ENCODE measurements around the gene SAXO1. TPM values are rescaled to one million over a fixed set of nuclear protein-coding genes. Genes with fewer than 3 reads are reported as not detected.

Gene SAXO1
- total RNA-seq, 1 experiment from 2014 or later = 0.09 TPM

DNA sequence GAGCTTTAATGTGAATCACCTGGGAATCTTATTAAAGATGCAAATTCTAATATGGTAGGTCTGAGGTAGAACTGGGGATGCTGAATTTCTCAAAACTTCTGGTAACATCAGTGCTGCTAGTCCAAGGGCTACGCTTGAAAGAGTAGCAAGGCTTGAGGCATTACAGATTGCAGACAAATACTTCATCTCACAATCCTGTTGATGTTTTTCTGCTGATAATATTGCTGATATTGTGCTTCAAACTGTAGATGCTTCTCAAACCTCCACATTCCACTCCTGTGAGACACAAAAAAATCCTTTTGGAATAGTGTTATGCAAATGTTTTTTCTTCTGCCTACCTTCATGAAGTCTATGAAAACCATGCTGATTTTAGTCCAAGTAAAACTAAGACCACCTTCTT is 139.5 kb downstream of the SAXO1 start:
- POLR2A ChIA-PET = no interaction called here
- no peak for TF ChIP-seq TP53 (CRISPR knock-in tag; IDR thresholded peaks at IDR 0.05)
- TF ChIP-seq, protein P1, sequence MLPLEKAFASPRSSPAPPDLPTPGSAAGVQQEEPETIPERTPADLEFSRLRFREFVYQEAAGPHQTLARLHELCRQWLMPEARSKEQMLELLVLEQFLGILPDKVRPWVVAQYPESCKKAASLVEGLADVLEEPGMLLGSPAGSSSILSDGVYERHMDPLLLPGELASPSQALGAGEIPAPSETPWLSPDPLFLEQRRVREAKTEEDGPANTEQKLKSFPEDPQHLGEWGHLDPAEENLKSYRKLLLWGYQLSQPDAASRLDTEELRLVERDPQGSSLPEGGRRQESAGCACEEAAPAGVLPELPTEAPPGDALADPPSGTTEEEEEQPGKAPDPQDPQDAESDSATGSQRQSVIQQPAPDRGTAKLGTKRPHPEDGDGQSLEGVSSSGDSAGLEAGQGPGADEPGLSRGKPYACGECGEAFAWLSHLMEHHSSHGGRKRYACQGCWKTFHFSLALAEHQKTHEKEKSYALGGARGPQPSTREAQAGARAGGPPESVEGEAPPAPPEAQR (CRISPR knock-in tag; IDR thresholded peaks at IDR 0.05) = no peak
- TF ChIP-seq SP1 (CRISPR knock-in tag; conservative IDR thresholded peaks at IDR 0.05) = no peak
- TF ChIP-seq, protein P2, sequence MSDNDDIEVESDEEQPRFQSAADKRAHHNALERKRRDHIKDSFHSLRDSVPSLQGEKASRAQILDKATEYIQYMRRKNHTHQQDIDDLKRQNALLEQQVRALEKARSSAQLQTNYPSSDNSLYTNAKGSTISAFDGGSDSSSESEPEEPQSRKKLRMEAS (CRISPR knock-in tag; IDR thresholded peaks at IDR 0.05) = no peak
- TF ChIP-seq, protein P3, sequence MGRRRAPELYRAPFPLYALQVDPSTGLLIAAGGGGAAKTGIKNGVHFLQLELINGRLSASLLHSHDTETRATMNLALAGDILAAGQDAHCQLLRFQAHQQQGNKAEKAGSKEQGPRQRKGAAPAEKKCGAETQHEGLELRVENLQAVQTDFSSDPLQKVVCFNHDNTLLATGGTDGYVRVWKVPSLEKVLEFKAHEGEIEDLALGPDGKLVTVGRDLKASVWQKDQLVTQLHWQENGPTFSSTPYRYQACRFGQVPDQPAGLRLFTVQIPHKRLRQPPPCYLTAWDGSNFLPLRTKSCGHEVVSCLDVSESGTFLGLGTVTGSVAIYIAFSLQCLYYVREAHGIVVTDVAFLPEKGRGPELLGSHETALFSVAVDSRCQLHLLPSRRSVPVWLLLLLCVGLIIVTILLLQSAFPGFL (CRISPR knock-in tag; IDR thresholded peaks at IDR 0.05; ENCODE audit: borderline replicate concordance) = no peak
- no peak for TF ChIP-seq ZNF317 (CRISPR knock-in tag; IDR thresholded peaks at IDR 0.05; ENCODE audit: borderline replicate concordance, low read depth)
- TF ChIP-seq, protein P4, sequence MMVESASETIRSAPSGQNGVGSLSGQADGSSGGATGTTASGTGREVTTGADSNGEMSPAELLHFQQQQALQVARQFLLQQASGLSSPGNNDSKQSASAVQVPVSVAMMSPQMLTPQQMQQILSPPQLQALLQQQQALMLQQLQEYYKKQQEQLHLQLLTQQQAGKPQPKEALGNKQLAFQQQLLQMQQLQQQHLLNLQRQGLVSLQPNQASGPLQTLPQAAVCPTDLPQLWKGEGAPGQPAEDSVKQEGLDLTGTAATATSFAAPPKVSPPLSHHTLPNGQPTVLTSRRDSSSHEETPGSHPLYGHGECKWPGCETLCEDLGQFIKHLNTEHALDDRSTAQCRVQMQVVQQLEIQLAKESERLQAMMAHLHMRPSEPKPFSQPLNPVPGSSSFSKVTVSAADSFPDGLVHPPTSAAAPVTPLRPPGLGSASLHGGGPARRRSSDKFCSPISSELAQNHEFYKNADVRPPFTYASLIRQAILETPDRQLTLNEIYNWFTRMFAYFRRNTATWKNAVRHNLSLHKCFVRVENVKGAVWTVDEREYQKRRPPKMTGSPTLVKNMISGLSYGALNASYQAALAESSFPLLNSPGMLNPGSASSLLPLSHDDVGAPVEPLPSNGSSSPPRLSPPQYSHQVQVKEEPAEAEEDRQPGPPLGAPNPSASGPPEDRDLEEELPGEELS (CRISPR knock-in tag; IDR thresholded peaks at IDR 0.05) = no peak
- TF ChIP-seq CBFB (CRISPR knock-in tag; IDR thresholded peaks at IDR 0.05; ENCODE audit: low read depth) = no peak
- TF ChIP-seq, protein P5, sequence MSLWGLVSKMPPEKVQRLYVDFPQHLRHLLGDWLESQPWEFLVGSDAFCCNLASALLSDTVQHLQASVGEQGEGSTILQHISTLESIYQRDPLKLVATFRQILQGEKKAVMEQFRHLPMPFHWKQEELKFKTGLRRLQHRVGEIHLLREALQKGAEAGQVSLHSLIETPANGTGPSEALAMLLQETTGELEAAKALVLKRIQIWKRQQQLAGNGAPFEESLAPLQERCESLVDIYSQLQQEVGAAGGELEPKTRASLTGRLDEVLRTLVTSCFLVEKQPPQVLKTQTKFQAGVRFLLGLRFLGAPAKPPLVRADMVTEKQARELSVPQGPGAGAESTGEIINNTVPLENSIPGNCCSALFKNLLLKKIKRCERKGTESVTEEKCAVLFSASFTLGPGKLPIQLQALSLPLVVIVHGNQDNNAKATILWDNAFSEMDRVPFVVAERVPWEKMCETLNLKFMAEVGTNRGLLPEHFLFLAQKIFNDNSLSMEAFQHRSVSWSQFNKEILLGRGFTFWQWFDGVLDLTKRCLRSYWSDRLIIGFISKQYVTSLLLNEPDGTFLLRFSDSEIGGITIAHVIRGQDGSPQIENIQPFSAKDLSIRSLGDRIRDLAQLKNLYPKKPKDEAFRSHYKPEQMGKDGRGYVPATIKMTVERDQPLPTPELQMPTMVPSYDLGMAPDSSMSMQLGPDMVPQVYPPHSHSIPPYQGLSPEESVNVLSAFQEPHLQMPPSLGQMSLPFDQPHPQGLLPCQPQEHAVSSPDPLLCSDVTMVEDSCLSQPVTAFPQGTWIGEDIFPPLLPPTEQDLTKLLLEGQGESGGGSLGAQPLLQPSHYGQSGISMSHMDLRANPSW (CRISPR knock-in tag; conservative IDR thresholded peaks at IDR 0.05; ENCODE audit: low read depth) = no peak
- TF ChIP-seq NFE2L1 (CRISPR knock-in tag; IDR thresholded peaks at IDR 0.05) = no peak
- TF ChIP-seq, protein P6, sequence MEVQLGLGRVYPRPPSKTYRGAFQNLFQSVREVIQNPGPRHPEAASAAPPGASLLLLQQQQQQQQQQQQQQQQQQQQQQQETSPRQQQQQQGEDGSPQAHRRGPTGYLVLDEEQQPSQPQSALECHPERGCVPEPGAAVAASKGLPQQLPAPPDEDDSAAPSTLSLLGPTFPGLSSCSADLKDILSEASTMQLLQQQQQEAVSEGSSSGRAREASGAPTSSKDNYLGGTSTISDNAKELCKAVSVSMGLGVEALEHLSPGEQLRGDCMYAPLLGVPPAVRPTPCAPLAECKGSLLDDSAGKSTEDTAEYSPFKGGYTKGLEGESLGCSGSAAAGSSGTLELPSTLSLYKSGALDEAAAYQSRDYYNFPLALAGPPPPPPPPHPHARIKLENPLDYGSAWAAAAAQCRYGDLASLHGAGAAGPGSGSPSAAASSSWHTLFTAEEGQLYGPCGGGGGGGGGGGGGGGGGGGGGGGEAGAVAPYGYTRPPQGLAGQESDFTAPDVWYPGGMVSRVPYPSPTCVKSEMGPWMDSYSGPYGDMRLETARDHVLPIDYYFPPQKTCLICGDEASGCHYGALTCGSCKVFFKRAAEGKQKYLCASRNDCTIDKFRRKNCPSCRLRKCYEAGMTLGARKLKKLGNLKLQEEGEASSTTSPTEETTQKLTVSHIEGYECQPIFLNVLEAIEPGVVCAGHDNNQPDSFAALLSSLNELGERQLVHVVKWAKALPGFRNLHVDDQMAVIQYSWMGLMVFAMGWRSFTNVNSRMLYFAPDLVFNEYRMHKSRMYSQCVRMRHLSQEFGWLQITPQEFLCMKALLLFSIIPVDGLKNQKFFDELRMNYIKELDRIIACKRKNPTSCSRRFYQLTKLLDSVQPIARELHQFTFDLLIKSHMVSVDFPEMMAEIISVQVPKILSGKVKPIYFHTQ (CRISPR knock-in tag; IDR thresholded peaks at IDR 0.05) = no peak
- TF ChIP-seq, protein P7, sequence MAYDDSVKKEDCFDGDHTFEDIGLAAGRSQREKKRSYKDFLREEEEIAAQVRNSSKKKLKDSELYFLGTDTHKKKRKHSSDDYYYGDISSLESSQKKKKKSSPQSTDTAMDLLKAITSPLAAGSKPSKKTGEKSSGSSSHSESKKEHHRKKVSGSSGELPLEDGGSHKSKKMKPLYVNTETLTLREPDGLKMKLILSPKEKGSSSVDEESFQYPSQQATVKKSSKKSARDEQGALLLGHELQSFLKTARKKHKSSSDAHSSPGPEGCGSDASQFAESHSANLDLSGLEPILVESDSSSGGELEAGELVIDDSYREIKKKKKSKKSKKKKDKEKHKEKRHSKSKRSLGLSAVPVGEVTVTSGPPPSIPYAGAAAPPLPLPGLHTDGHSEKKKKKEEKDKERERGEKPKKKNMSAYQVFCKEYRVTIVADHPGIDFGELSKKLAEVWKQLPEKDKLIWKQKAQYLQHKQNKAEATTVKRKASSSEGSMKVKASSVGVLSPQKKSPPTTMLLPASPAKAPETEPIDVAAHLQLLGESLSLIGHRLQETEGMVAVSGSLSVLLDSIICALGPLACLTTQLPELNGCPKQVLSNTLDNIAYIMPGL (CRISPR knock-in tag; IDR thresholded peaks at IDR 0.05) = no peak
- no peak for TF ChIP-seq ZNF396 (CRISPR knock-in tag; IDR thresholded peaks at IDR 0.05; ENCODE audit: borderline replicate concordance)
- TF ChIP-seq, protein P8, sequence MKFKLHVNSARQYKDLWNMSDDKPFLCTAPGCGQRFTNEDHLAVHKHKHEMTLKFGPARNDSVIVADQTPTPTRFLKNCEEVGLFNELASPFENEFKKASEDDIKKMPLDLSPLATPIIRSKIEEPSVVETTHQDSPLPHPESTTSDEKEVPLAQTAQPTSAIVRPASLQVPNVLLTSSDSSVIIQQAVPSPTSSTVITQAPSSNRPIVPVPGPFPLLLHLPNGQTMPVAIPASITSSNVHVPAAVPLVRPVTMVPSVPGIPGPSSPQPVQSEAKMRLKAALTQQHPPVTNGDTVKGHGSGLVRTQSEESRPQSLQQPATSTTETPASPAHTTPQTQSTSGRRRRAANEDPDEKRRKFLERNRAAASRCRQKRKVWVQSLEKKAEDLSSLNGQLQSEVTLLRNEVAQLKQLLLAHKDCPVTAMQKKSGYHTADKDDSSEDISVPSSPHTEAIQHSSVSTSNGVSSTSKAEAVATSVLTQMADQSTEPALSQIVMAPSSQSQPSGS (CRISPR knock-in tag; IDR thresholded peaks at IDR 0.05; ENCODE audit: borderline replicate concordance, low read depth) = no peak
- peaks cover 12% of the 10 kb centered on the region for H3K9me3 Mint-ChIP-seq
- CTCF ChIA-PET = no interaction called here
- no peak overlapping the region for H3K27ac Mint-ChIP-seq
- no peak for ATAC-seq
- peaks cover 12% of the 10 kb centered on the region for H3K4me1 Mint-ChIP-seq
- no peak for DNase-seq (ENCODE audit: low spot score)
- H3K27me3 Mint-ChIP-seq (ENCODE audit: low read depth) = no peaks in the 10 kb centered on the region
- H3K36me3 Mint-ChIP-seq = no peaks in the 10 kb centered on the region
- H3K4me3 Mint-ChIP-seq = no peak overlapping the region
